GM19463 (cell line): Measurements from ENCODE around the gene MEF2C.

Source experiments
- ATAC-seq: cut with Tn5 transposase; IDR thresholded peaks from one replicate; pipeline ENCODE4 v1.9.1; 2021; ENCODE audit warnings: mild to moderate bottlenecking, moderate library complexity; ENCODE audit not compliant: unreplicated experiment

Gene MEF2C

DNA sequence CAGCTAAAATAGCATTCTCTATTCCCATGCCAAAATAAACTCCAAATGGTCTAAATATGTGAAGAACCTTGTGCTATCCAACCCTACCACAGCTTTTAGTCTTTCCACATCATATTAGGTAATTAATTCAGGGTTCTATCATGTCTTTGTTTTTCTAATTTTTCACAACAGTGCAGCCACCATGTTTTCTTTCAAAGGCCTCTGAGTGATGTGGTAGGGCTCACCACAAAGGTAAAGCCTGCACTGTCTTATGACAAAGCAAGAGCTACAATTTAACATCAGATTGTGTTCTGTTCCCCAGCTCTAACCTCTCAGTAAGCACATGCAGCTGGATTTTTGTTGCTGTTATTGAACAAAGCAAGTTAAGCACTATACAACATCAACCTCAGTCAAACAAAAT is 52.4 kb downstream of the MEF2C start:
- no peak for ATAC-seq

DNA sequence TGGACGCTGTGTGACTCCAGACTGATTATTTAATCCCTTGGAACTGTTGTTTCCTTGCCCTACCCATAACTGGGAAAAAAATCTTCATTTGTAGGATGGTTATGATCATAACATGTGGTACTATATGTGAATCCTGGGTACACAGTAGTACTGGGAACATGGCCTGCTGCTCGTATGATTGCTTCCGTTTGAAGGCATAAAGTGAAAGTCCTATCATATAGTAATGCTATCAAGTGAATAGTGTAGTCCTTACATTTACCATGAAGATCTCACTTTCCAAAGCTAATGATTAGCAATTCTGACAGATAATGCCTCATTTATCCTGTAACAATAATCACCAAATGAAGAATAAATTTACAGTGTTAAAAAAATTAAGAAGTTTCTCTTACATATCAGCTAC is 53.2 kb downstream of the MEF2C start:
- no peak for ATAC-seq

- ATAC-seq: no peak
Measured at GRCh38 chr5:88829054-88829453, 53.9 kb downstream of the MEF2C start.

DNA sequence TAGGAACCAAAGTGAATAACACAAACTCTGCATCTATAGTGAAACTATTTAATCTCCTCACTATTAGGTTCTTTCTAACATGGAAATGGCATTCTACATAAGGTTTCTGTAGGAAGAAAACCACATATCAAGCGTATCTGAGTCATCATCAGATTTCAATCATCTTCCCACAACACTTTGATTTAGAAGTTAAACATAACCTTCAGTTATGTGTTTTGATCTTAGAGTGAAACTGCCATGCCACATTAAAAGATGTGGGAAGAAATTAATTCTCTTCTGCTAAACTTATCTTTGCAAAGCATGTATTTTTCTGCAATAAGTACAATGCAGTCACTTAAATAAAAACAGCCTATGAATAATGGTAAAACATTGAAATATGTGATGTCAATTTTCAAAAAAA is 55.0 kb downstream of the MEF2C start:
- no peak for ATAC-seq

- peak; percentile 71 for ATAC-seq
Measured at GRCh38 chr5:88826646-88827585, 56.1 kb downstream of the MEF2C start.

DNA sequence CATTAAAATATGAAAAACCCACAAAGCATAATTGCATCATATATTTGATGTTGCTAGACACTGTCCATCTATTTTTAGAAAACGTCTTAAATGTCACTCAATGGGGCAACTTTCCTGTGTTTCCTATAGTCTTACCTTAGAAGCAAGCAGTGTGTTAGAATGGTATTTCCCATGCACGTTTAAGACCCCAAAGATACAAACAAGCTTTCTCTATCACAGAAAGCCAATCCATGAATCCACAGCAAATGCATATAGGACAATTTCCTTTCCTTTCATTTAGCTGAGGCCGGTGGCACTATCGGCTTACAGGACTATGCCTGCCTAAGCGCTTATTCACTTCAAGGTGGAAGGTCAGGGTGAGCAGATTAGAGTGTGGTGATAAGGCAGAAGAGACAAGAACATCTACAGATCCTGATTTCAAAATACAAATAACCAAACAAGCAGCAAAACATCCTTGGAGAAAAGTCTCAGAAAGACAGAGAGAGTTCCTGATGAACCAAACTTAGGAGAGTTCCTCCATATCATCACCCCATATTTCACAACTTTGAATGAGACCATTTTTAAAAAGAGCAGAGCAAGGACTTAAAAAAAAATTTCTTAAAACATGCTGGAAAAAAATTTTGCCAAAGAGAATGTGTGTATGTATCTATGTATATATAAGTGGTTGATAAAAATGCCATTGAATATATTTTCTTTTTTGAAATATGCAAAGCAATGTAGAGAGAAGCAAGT is 57.2 kb downstream of the MEF2C start:
- ATAC-seq: no peak

DNA sequence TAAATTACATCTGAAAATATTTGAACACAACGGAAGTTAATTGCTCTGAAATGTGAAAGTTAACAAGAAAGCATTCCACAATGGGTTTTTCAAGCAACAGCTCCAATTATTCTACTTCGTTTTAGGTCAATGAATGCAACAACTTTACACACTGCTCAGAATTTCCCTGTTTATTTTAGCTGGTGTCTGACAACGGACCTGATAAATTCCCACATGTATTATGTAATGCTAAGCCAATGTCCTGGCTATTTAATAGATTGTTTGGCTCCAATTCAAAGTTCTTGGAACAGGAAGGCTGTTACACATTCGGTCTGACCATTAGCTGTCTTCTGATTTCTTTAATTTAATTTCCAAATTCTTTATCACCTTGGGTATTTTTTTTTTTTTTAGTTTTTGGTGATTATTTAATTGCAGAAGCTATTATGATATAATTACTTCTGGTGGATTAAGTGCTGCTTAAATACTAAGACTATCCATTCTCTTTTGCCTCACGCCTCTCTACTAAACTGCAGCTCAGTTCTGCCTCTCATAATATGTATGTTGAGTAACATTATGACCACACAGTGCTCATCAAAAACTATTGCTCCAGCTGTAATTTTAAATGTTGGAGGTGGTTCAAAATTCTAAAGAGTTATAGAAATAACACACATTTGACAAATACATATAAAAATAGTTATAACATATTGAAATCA is 57.9 kb downstream of the MEF2C start:
- ATAC-seq: no peak

- no peak for ATAC-seq
Measured at GRCh38 chr5:88824141-88824540, 58.8 kb downstream of the MEF2C start.

- no peak for ATAC-seq
Measured at GRCh38 chr5:88823201-88823600, 59.8 kb downstream of the MEF2C start.

GRCh38 chr5:88821161-88821560 is 61.8 kb downstream of the MEF2C start:
- no peak for ATAC-seq

- no peak for ATAC-seq
Measured at GRCh38 chr5:88820581-88820980, 62.4 kb downstream of the MEF2C start.

- peak; percentile 40 for ATAC-seq
Measured at GRCh38 chr5:88819301-88819999, 63.5 kb downstream of the MEF2C start.

DNA sequence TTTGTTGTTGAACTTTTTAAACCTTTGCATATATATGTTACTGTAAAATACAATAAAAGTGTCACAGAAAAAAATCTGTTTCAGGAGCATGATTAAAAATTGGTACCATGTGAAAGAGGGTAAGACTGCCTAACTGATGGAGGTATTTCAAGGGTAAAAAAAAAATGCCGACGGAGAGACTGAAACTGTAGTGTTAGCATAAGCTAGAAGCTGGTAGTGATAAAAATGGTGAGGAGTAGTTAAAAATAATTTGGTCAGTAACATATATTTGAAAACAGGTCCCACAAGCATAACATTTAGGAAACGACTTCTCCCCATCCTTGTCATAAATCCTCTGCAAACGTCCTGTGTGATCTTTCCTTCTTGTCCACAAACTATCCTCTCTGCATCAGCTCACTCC is 64.7 kb downstream of the MEF2C start:
- no peak for ATAC-seq

DNA sequence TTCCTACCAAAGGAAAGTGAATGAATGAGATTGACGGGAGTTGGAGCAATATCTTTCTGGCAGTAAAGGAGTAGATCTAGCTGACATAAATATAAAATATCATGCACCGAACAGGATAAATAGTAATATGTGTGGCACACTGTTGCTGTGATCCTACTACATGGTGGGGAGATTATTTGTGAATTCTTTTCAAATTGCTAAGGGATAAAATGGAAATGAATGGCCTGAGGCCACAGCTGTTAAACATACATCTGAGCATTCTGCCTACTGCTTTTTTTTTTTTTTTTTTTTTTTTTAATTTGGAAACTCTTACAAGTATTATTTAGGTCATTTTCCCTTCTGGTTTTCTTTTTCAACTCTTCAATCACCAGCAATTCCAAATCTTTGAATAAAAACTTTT is 66.8 kb downstream of the MEF2C start:
- no peak for ATAC-seq

DNA sequence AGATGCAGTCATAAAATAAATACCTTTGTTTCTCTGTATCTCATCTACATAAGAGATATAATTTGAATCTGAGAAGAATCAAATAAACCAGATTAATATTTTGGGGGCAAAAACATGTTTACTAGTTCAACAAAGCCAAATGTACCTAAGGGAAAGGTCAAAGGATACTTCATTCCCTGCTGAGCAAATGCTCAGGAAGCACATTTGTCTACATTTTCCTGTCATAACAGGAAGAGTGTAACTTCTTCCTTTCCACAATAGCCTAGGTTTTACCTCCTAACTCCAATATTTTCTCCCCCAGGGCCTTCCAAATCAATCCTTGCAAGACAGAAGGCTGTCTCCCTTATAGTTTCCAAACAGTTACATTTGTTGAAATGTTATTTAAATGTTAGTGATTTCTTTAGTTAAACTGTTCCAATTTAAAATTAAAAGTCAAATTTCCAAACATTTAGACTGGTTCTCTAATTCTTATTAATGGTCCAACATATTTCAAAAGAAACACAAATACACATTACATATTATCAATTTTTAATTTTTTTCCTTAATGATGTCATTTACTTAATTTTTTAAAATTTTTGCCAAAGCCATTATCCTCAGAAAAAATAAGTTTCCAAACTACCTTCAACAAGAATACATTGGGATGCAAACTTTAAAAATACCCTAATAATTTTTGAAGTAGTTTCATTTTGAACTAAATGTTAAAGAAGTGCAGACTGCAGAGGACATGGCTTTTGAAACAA is 67.8 kb downstream of the MEF2C start:
- ATAC-seq: no peak

DNA sequence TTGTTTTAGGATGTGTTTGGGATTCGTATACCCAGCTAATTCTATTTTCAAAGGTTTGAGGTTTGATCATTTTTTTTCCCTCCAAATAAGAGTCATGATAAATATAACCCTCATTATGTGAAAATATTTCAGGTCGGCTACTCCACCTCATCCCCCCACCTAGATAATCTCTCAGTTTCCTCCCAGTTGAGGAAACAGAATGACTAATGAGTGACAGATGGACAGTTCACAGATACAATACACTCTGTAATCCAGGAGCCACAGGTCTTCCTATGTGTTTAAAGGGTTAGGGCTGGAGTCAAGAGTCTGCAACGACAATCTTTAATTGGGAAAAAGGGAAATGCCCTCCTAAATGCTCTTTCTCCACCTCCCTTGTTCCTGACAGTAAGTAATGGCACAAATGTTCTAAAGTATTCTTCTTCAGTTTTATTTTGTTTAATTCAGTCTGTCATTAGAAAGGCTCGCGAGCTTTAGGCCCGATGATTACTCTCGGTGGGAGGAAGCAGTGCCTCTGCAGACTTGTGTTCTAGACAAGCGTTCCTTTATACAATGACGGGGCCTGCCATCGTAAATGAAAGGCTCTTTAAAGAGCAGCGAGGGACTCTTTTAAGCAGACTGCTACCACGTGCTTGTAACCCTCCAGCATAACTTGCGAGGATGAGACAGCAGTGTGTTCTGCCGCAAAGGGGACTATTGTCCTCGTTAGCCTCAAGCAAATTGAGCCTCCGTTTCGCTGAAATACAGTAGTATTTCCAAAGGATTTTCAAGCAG is 69.0 kb downstream of the MEF2C start:
- peak; percentile 42 for ATAC-seq

DNA sequence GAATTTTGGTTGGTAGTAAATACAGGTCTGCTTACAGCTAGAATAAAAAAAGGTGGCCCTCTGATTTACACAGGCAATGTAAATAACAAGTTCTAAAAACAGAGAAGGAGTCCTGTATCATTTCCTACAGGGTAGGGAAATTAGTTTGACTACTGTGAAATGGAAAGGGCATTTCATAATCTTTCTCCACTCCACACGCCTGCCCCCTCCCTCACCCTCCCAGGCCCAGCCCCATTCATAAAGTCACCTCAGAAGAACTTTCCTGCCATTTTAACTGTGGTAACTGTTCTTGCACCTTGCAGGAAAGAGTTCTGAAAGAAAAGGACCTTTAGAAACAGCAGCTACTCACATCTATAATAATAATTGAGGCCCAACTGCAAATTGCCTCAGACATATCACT is 69.7 kb downstream of the MEF2C start:
- ATAC-seq: no peak

GRCh38 chr5:88808153-88808552 is 74.8 kb downstream of the MEF2C start:
- ATAC-seq: peak; percentile 77

DNA sequence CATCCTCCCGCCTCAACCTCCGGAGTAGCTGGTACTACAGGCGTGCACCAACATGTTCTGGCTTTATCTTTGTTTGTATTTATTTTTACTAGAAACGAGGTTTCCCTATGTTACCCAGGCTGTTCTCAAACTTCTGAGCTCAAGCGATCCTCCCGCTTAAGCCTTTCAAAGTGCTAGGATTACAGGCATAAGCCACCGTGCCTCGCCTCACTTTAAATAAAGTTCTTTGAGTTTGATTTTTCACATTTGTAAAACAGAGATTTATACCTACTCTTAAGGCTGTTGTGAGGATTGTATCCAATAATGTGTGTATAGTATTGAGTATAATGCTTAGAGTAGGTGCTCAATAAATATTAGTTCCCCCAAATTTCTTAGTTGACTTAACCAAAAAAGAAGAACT is 75.7 kb downstream of the MEF2C start:
- ATAC-seq: no peak

GRCh38 chr5:88806338-88806737 is 76.6 kb downstream of the MEF2C start:
- ATAC-seq: no peak
